Trophoblast cell (in vitro differentiated cells and primary cell): ENCODE measurements around the gene PKP4.

ENCODE experiments used
- DNase-seq, 2 donors: peaks; one replicate each; pipeline ENCODE4 v3.0.0-alpha.2; 2016
- H2AFZ ChIP-seq: 2 replicates; pipeline ENCODE4 v1.6.1; 2013; ENCODE audit warnings: low read length, moderate library complexity, mild to moderate bottlenecking; ENCODE audit not compliant: insufficient read depth, poor library complexity
- H2AK5ac ChIP-seq: 2 replicates; pipeline ENCODE4 v1.6.1; 2013; ENCODE audit warnings: mild to moderate bottlenecking, low read length
- H2BK120ac ChIP-seq: 2 replicates; pipeline ENCODE4 v1.6.1; 2013; ENCODE audit warnings: low read length, mild to moderate bottlenecking, moderate library complexity; ENCODE audit not compliant: insufficient read depth, poor library complexity
- H2BK12ac ChIP-seq: 2 replicates; pipeline ENCODE4 v1.6.1; 2013; ENCODE audit warnings: mild to moderate bottlenecking, low read length, moderate library complexity
- H2BK5ac ChIP-seq: 2 replicates; pipeline ENCODE4 v1.6.1; 2013; ENCODE audit warnings: low read length, low read depth, moderate library complexity, mild to moderate bottlenecking; ENCODE audit not compliant: poor library complexity
- H3K14ac ChIP-seq: 2 replicates; pipeline ENCODE4 v1.6.1; 2013; ENCODE audit warnings: mild to moderate bottlenecking, low read length
- H3K18ac ChIP-seq: 2 replicates; pipeline ENCODE4 v1.6.1; 2013; ENCODE audit warnings: mild to moderate bottlenecking, low read length
- H3K23ac ChIP-seq: 2 replicates; pipeline ENCODE4 v1.6.1; 2013; ENCODE audit warnings: low read length
- H3K27ac ChIP-seq: 2 replicates; pipeline ENCODE4 v1.5.1; 2013; ENCODE audit warnings: low read depth, mild to moderate bottlenecking, inconsistent platforms, low read length, moderate library complexity
- H3K27me3 ChIP-seq: 2 replicates; pipeline ENCODE4 v1.6.1; 2013; ENCODE audit warnings: inconsistent platforms, mild to moderate bottlenecking, low read length, moderate library complexity; ENCODE audit not compliant: insufficient read depth
- H3K36me3 ChIP-seq, 2 experiments: 1 replicate in 1 of 2; 2 replicates in 1 of 2; pipeline ENCODE4 v1.6.1; 2013; ENCODE audit warnings: low read length in 2 of 2, mild to moderate bottlenecking in 2 of 2, moderate library complexity in 1 of 2; ENCODE audit not compliant: insufficient read depth in 2 of 2, control insufficient read depth in 1 of 2
- H3K4ac ChIP-seq: 2 replicates; pipeline ENCODE4 v1.6.1; 2013; ENCODE audit warnings: low read depth, mild to moderate bottlenecking, low read length, moderate library complexity
- H3K4me1 ChIP-seq, 2 experiments: 1 replicate in 1 of 2; 2 replicates in 1 of 2; pipeline ENCODE4 v1.6.1; 2013; ENCODE audit warnings: low read length in 2 of 2, mild to moderate bottlenecking in 2 of 2, moderate library complexity in 1 of 2; ENCODE audit not compliant: insufficient read depth in 2 of 2, control insufficient read depth in 1 of 2
- H3K4me2 ChIP-seq: 2 replicates; pipeline ENCODE4 v1.6.1; 2013; ENCODE audit warnings: inconsistent platforms, mild to moderate bottlenecking, low read length, moderate library complexity
- H3K4me3 ChIP-seq: 2 replicates; pipeline ENCODE4 v1.5.1; 2013; ENCODE audit warnings: mild to moderate bottlenecking, low read depth, low read length, inconsistent platforms
- H3K79me1 ChIP-seq: one replicate; pipeline ENCODE4 v1.6.1; 2013; ENCODE audit warnings: low read length
- H3K79me2 ChIP-seq: 2 replicates; pipeline ENCODE4 v1.6.1; 2013; ENCODE audit warnings: low read length, mild to moderate bottlenecking; ENCODE audit not compliant: control insufficient read depth, insufficient read depth, poor library complexity
- H3K9ac ChIP-seq: 2 replicates; pipeline ENCODE4 v1.6.1; 2013; ENCODE audit warnings: mild to moderate bottlenecking, low read length
- H3K9me3 ChIP-seq: 2 replicates; pipeline ENCODE4 v1.6.1; 2013; ENCODE audit warnings: low read depth, mild to moderate bottlenecking, control low read depth, inconsistent platforms, low read length; ENCODE audit not compliant: insufficient read depth
- H4K12ac ChIP-seq: 2 replicates; pipeline ENCODE4 v1.6.1; 2013; ENCODE audit warnings: low read depth, mild to moderate bottlenecking, low read length, moderate library complexity
- H4K8ac ChIP-seq: 2 replicates; pipeline ENCODE4 v1.6.1; 2013; ENCODE audit warnings: low read depth, mild to moderate bottlenecking, low read length, moderate library complexity
- H4K91ac ChIP-seq: one replicate; pipeline ENCODE4 v1.6.1; 2013; ENCODE audit warnings: low read depth, mild to moderate bottlenecking, low read length, moderate library complexity
- WGBS: extraction: QIAGEN DNeasy Blood & Tissue Kit; methylation state at CpG from one replicate; pipeline ENCODE4 v1.1.7; 2013; ENCODE audit warnings: missing lambda C conversion rate; ENCODE audit not compliant: insufficient read length, insufficient coverage; ENCODE audit errors: extremely low coverage; 5-methylcytosine and 5-hydroxymethylcytosine counted together

The PKP4 gene

DNA sequence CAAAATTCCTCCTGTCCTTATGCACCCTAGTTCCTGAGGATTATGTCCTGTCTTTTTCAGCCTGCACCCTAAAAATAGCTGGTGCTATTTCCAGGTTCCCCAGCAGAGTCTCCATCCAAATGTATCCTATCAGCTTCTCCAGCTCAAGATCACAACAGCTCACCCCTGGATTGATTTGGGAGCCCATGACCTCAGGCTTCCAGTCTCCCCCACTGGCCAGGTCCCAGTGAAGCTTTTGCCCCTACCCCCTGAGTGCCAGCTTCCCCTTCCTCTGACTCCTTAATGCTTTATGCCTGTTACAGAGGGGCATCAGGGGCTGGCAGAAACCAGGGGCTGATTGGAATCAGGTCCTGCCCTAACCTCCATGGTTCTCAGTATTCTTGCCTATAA is 261.4 kb downstream of the PKP4 start:
- Histone ChIP-seq H3K14ac (no peak overlapping the region), H4K12ac (no peak overlapping the region), H2BK12ac (no peak overlapping the region), H3K4me1 (peaks cover 10 to 11% of the 10 kb centered on the region in 2 experiments), H2AK5ac (no peak overlapping the region), H2AFZ (no peak overlapping the region), H2BK120ac (no peak overlapping the region), H4K8ac (no peak overlapping the region), H3K23ac (no peak overlapping the region), H3K79me1 (no peaks in the 10 kb centered on the region), H3K9me3 (no peaks in the 10 kb centered on the region), H3K9ac (no peak overlapping the region), H3K4ac (no peak overlapping the region), H4K91ac (no peak overlapping the region), H3K79me2 (no peaks in the 10 kb centered on the region), H3K36me3 (no peaks in the 10 kb centered on the region), H3K18ac (no peak overlapping the region), H3K27me3 (no peaks in the 10 kb centered on the region), H2BK5ac (no peak overlapping the region), H3K4me3 (no peak overlapping the region), H3K4me2 (no peak overlapping the region), H3K27ac (no peak overlapping the region)
- no peak for DNase-seq

DNA sequence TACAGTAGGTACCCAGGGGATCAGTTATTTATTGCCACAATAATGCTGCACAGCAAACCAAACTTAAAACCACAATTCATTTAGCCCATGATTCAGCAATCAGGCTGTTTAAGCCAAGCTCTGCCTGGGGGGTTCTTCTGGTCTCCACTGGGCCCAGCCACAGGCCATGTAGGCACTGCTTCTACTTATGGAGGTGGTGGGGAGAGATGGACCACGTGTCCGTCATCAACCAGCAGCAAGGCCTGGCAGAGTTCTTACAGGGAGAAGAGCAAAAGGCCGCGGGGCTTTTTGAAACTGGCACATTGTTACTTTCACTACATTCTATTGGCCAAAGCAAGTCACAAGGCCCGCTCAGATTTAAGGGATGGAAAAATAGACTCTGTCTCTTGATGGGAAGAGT is 262.1 kb downstream of the PKP4 start:
- no peak overlapping the region for H3K23ac ChIP-seq
- H4K12ac ChIP-seq, result no peak overlapping the region
- no peak overlapping the region for H3K4me2 ChIP-seq
- H3K36me3 ChIP-seq, result no peaks in the 10 kb centered on the region
- peaks cover 11 to 13% of the 10 kb centered on the region in 2 experiments for H3K4me1 ChIP-seq
- H3K4me3 ChIP-seq, result no peak overlapping the region
- no peaks in the 10 kb centered on the region for H3K9me3 ChIP-seq
- no peak overlapping the region for H4K91ac ChIP-seq
- DNase-seq, result no peak
- no peak overlapping the region for H2BK120ac ChIP-seq
- H3K27ac ChIP-seq, result no peak overlapping the region
- H3K18ac ChIP-seq, result no peak overlapping the region
- no peak overlapping the region for H4K8ac ChIP-seq
- no peak overlapping the region for H2BK12ac ChIP-seq
- H3K79me2 ChIP-seq, result no peaks in the 10 kb centered on the region
- H3K79me1 ChIP-seq, result no peaks in the 10 kb centered on the region
- no CpG with 5 or more reads among the region's 5 CpGs for WGBS
- H3K27me3 ChIP-seq, result no peaks in the 10 kb centered on the region
- no peak overlapping the region for H2AFZ ChIP-seq
- no peak overlapping the region for H2AK5ac ChIP-seq
- H2BK5ac ChIP-seq, result no peak overlapping the region
- no peak overlapping the region for H3K4ac ChIP-seq
- no peak overlapping the region for H3K14ac ChIP-seq
- no peak overlapping the region for H3K9ac ChIP-seq

DNA sequence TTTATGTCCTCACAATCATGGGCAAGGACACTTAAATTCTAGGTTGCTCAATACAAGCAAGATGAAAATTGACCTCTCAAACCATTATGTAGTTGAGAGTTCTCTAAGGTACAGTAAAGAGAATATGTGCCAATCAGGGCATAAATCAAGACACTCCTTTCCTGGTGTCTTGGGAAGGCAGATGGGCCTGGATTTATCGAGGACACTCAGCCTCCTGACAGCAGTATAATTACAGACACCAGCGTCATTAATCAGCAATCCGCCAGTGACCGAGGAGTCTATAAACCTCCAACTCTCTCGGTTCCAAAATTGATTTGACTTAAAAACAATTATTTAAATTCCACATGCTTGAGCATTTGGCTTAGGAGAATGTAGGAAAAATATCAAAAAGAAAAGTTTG is 262.7 kb downstream of the PKP4 start:
- H2BK120ac ChIP-seq, result no peak overlapping the region
- H3K79me2 ChIP-seq, result no peaks in the 10 kb centered on the region
- no peak overlapping the region for H4K8ac ChIP-seq
- peaks cover 11 to 13% of the 10 kb centered on the region in 2 experiments for H3K4me1 ChIP-seq
- H4K12ac ChIP-seq, result no peak overlapping the region
- no peak overlapping the region for H3K9ac ChIP-seq
- no peaks in the 10 kb centered on the region for H3K27me3 ChIP-seq
- no peak overlapping the region for H3K4ac ChIP-seq
- no peak for DNase-seq
- H3K23ac ChIP-seq, result no peak overlapping the region
- no peak overlapping the region for H2BK5ac ChIP-seq
- no peak overlapping the region for H4K91ac ChIP-seq
- H2AK5ac ChIP-seq, result no peak overlapping the region
- no peak overlapping the region for H3K27ac ChIP-seq
- no peak overlapping the region for H3K14ac ChIP-seq
- no CpG with 5 or more reads among the region's 5 CpGs for whole genome bisulfite sequencing
- no peak overlapping the region for H3K4me3 ChIP-seq
- no peaks in the 10 kb centered on the region for H3K36me3 ChIP-seq
- no peaks in the 10 kb centered on the region for H3K79me1 ChIP-seq
- no peak overlapping the region for H2BK12ac ChIP-seq
- H3K4me2 ChIP-seq, result no peak overlapping the region
- H3K9me3 ChIP-seq, result no peaks in the 10 kb centered on the region
- no peak overlapping the region for H3K18ac ChIP-seq
- no peak overlapping the region for H2AFZ ChIP-seq

DNA sequence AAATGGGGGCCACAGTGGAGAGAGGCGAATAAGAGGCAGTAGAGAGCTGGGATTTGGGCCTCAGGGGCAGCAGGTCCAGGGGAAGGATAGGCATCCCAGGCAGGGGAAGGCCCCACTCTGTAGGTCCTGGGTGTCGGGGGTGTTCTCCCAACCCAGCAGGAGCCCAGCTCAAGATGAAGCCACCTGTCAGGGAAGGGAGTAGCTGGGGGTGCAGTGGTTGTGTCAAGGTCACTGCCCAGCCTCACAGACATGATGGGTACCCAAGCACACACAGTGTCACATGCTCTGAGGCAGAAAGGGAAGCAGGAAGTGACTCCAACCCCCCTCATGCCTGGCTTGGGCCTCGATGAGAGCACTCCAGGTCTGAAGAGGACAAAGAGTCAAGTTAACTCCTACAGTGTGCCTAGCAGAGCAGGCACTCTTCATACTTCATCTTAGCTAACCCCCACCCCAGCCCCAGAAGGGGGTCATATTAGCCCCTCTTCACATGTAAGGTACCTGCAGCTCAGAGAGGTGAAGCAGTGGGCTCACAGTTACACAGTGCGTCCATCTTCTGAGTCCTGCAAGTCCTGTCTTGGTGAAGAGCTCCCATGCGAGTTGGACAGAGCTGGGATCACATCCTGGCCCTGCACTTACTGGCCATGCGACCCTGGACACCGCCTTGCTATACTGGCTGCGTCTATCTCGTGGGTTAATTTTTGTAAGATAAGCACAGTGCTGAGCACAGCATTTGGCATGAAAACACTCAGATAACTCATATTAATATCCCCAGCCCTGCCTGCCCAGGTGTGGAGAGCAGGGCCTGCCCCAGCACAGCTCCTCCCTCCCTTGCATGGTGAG is 265.7 kb downstream of the PKP4 start:
- Histone ChIP-seq H3K23ac (no peak overlapping the region), H3K79me2 (no peaks in the 10 kb centered on the region), H3K27ac (no peak overlapping the region), H3K36me3 (no peaks in the 10 kb centered on the region), H4K8ac (no peak overlapping the region), H4K91ac (no peak overlapping the region), H3K18ac (no peak overlapping the region), H2AFZ (no peak overlapping the region), H2AK5ac (no peak overlapping the region), H3K27me3 (no peaks in the 10 kb centered on the region), H3K9me3 (no peaks in the 10 kb centered on the region), H3K14ac (no peak overlapping the region), H2BK12ac (no peak overlapping the region), H2BK120ac (no peak overlapping the region), H3K79me1 (no peaks in the 10 kb centered on the region), H2BK5ac (no peak overlapping the region), H3K4ac (no peak overlapping the region), H3K4me1 (peaks cover 2 to 4% of the 10 kb centered on the region in 2 experiments), H3K4me3 (no peak overlapping the region), H3K4me2 (no peak overlapping the region), H3K9ac (no peak overlapping the region), H4K12ac (no peak overlapping the region)
- WGBS, result no CpG with 5 or more reads among the region's 9 CpGs
- no peak for DNase-seq
